Peyer's patch (tissue), 4 donors: Measurements from ENCODE around the gene VSIG1.

Experiments used
- POLR2A ChIP-seq, 2 donors: fragments of 450-650 bp; IDR thresholded peaks; one replicate each; pipeline ENCODE4 v1.5.1; 2017; ENCODE audit warnings: antibody characterized with exemption in 2 of 2, mild to moderate bottlenecking in 2 of 2, moderate library complexity in 2 of 2
- TF ChIP-seq, protein P1 (sequence below), 6 experiments: fragments of 450-650 bp in 4 of 6; fragments of 200-600 bp in 2 of 6; sonication (generic) in 1 of 6; IDR thresholded peaks; one replicate each; pipeline ENCODE4 v1.5.1; 2017 to 2019; ENCODE audit warnings: antibody characterized with exemption in 6 of 6, mild to moderate bottlenecking in 3 of 6, moderate library complexity in 1 of 6

DNA sequence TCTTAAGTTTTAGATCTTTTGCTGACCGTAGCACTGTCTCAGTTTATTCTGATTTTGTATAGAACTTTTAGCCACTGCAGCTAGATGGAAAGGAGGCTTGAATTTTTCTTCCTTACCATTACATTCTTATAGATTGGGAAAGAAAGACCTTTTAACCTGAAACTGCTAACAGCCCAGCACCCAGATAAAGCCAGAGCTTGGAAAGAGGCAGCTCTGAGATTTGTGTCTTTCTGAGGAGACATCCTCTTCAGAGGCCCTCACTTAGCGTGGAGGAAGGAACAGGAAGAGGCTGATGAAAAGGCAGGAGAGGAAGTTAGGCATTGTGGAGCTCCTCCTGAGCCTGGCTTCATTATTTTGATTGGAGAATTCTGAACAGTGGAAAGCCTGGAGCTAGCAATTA, 81.8 kb downstream of the VSIG1 start:
- TF ChIP-seq, protein P1, sequence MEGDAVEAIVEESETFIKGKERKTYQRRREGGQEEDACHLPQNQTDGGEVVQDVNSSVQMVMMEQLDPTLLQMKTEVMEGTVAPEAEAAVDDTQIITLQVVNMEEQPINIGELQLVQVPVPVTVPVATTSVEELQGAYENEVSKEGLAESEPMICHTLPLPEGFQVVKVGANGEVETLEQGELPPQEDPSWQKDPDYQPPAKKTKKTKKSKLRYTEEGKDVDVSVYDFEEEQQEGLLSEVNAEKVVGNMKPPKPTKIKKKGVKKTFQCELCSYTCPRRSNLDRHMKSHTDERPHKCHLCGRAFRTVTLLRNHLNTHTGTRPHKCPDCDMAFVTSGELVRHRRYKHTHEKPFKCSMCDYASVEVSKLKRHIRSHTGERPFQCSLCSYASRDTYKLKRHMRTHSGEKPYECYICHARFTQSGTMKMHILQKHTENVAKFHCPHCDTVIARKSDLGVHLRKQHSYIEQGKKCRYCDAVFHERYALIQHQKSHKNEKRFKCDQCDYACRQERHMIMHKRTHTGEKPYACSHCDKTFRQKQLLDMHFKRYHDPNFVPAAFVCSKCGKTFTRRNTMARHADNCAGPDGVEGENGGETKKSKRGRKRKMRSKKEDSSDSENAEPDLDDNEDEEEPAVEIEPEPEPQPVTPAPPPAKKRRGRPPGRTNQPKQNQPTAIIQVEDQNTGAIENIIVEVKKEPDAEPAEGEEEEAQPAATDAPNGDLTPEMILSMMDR (IDR thresholded peaks at IDR 0.05) = no peak
- TF ChIP-seq POLR2A (IDR thresholded peaks at IDR 0.05) = no peak
